SU-DHL-6 (cell line): Measurements from ENCODE around the gene ADARB2.

Experiments used
- H2AFZ ChIP-seq: fragments of 200-600 bp; sonication (generic); 2 replicates; pipeline ENCODE4 v1.6.1; 2014; ENCODE audit warnings: low read depth, mild to moderate bottlenecking, moderate library complexity, mixed read lengths, antibody characterized with exemption, low read length; ENCODE audit not compliant: severe bottlenecking
- H3F3A ChIP-seq: fragments of 200-600 bp; shearing (Covaris generic); 2 replicates; pipeline ENCODE4 v1.6.0; 2016; ENCODE audit warnings: antibody characterized with exemption, mild to moderate bottlenecking; ENCODE audit not compliant: insufficient read depth
- H3K27ac ChIP-seq: fragments of 200-600 bp; sonication (generic); 2 replicates; pipeline ENCODE4 v1.5.1; 2016; ENCODE audit warnings: low read depth, mild to moderate bottlenecking, low read length, moderate library complexity, mixed read lengths
- H3K27me3 ChIP-seq: fragments of 200-600 bp; sonication (generic), shearing (Covaris generic); 2 replicates; pipeline ENCODE4 v1.6.0; 2014; ENCODE audit warnings: mild to moderate bottlenecking, low read length
- H3K36me3 ChIP-seq: fragments of 200-600 bp; sonication (generic); 2 replicates; pipeline ENCODE4 v1.6.1; 2014; ENCODE audit warnings: mild to moderate bottlenecking, low read length, mixed read lengths
- H3K4me2 ChIP-seq: fragments of 300-600, 200-600 bp; shearing (Covaris generic), sonication (generic); 2 replicates; pipeline ENCODE4 v1.6.0; 2014; ENCODE audit warnings: low read length, low read depth, mild to moderate bottlenecking; ENCODE audit not compliant: poor library complexity, severe bottlenecking
- H3K4me3 ChIP-seq: fragments of 200-600 bp; sonication (generic); 2 replicates; pipeline ENCODE4 v1.5.1; 2014; ENCODE audit warnings: antibody characterized with exemption, low read length, mild to moderate bottlenecking, mixed read lengths; ENCODE audit not compliant: insufficient read depth, poor library complexity, severe bottlenecking
- H3K79me2 ChIP-seq: fragments of 200-600 bp; sonication (generic); 2 replicates; pipeline ENCODE4 v1.6.1; 2014; ENCODE audit warnings: mild to moderate bottlenecking, low read length, moderate library complexity; ENCODE audit not compliant: insufficient read depth
- H3K9ac ChIP-seq: fragments of 200-600 bp; sonication (generic); 2 replicates; pipeline ENCODE4 v1.7.0; 2014; ENCODE audit warnings: mild to moderate bottlenecking, low read length
- H3K9me2 ChIP-seq: fragments of 200-600 bp; sonication (generic); replicated peaks from 2 replicates; pipeline ENCODE4 v1.6.1; 2014; ENCODE audit warnings: low read length; ENCODE audit not compliant: insufficient read depth
- H3K9me3 ChIP-seq: fragments of 200-600 bp; sonication (generic); 2 replicates; pipeline ENCODE4 v1.6.1; 2014; ENCODE audit warnings: low read length, mixed read lengths; ENCODE audit not compliant: insufficient read depth
- H4K20me1 ChIP-seq: fragments of 200-600 bp; sonication (generic); 2 replicates; pipeline ENCODE4 v1.6.1; 2014; ENCODE audit warnings: low read depth, mild to moderate bottlenecking, antibody characterized with exemption, low read length, moderate library complexity, mixed read lengths
- EZH2phosphoT487 ChIP-seq: fragments of 200-600 bp; sonication (generic), shearing (Covaris generic); conservative IDR thresholded peaks from 2 replicates; pipeline ENCODE4 v1.6.1; 2018; ENCODE audit warnings: mild to moderate bottlenecking, antibody characterized with exemption, low read length, moderate library complexity, mixed read lengths
- TF ChIP-seq, protein P1 (sequence below): fragments of 200-600 bp; sonication (generic); IDR thresholded peaks from one replicate; pipeline ENCODE4 v1.5.1; 2017; ENCODE audit warnings: antibody characterized with exemption, mild to moderate bottlenecking, low read length, moderate library complexity; ENCODE audit not compliant: insufficient read depth, poor library complexity, severe bottlenecking

ADARB2 gene

DNA sequence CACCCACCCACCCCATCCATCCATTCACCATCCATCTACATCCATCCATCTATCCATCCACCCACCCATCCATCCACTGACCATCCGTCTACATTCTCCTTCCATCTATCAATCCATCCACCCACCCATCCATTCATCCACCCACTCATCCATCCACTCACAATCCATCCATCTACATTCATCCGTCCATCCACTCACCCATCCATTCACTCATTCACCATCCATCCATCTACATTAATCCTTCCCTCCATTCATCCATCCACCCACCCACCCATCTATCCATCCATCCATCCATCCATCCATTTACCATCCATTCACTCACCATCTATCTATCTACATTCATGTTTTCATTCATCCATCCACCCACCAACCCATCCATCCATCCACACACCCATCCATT, 292.5 kb downstream of the ADARB2 start:
- Histone ChIP-seq H3K4me2 (no peak overlapping the region), H3F3A (no peaks in the 10 kb centered on the region), H3K27ac (no peak overlapping the region), H2AFZ (no peak overlapping the region), H3K9me2 (no peaks in the 10 kb centered on the region), H3K79me2 (no peaks in the 10 kb centered on the region), H3K27me3 (no peaks in the 10 kb centered on the region), H3K4me3 (no peak overlapping the region), H3K9me3 (no peaks in the 10 kb centered on the region), H3K36me3 (no peaks in the 10 kb centered on the region), H3K9ac (no peak overlapping the region), H4K20me1 (no peaks in the 10 kb centered on the region)
- no peak for TF ChIP-seq EZH2phosphoT487
- TF ChIP-seq, protein P1, sequence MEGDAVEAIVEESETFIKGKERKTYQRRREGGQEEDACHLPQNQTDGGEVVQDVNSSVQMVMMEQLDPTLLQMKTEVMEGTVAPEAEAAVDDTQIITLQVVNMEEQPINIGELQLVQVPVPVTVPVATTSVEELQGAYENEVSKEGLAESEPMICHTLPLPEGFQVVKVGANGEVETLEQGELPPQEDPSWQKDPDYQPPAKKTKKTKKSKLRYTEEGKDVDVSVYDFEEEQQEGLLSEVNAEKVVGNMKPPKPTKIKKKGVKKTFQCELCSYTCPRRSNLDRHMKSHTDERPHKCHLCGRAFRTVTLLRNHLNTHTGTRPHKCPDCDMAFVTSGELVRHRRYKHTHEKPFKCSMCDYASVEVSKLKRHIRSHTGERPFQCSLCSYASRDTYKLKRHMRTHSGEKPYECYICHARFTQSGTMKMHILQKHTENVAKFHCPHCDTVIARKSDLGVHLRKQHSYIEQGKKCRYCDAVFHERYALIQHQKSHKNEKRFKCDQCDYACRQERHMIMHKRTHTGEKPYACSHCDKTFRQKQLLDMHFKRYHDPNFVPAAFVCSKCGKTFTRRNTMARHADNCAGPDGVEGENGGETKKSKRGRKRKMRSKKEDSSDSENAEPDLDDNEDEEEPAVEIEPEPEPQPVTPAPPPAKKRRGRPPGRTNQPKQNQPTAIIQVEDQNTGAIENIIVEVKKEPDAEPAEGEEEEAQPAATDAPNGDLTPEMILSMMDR, result no peak

DNA sequence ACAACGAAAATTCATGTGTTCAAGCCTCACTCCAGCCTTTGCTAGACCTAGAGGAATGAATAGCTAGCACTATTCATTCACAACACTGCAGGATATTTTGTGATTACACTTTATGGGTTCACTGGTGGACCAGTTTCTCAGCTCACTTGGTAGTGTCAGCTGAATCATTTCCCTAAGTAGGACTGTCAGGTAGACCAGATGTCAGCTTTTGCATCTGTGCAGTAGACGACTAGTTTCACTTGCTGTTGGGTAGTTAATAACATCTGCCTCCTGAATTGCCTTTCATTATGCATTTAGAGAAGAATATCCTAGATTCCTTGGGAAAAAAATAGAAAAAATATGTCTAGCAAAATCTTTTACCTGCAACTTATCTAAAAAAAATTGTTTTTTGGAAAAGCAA, 296.4 kb downstream of the ADARB2 start:
- Histone ChIP-seq H3K4me3 (no peak overlapping the region), H3K79me2 (no peaks in the 10 kb centered on the region), H4K20me1 (no peaks in the 10 kb centered on the region), H3K9me3 (no peaks in the 10 kb centered on the region), H3K36me3 (no peaks in the 10 kb centered on the region), H3K9me2 (no peaks in the 10 kb centered on the region), H3K9ac (no peak overlapping the region), H3K27me3 (no peaks in the 10 kb centered on the region), H2AFZ (no peak overlapping the region), H3K27ac (no peak overlapping the region), H3K4me2 (no peak overlapping the region), H3F3A (no peaks in the 10 kb centered on the region)
- TF ChIP-seq EZH2phosphoT487, result no peak
- TF ChIP-seq, protein P1, result no peak

DNA sequence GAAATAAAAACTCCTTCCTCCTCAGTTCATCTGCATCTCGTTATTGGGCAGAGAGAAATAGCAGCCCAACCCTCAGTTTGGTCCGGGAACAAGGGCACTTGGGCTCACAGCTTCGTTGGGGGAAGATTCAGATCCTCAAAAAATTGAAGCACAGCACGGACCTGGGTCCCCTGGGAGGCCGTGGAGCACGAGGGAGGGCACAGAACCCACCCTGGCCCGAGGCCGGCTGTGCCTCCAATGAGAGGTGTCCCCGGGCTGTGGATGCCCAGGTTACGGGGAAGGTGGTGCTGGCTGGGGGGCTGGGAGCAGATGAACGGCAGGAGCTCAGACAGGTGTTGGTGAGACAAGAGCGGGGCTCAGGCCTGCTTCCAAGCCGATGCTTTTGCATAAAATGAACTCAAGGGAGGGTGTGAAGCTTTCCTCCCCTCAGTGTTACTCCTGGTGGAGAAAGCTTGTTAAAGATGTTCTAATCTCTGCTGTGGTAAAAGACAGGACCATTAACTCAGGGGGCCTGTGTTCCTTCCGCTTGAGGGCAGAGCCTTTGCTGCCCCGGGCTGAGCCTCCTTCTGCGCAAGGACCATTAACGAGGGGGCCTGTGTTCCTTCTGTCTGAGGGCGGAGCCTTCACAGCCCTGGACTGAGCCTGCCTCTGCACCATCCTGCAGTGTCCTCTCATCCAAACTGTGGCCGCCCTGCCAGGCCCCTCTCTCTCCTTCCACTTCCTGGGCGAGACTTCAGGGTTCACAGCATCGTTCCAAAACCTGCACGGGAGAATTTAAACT, 302.2 kb downstream of the ADARB2 start:
- no peak overlapping the region for H3K27ac ChIP-seq
- H3F3A ChIP-seq, result no peaks in the 10 kb centered on the region
- H2AFZ ChIP-seq, result no peak overlapping the region
- no peak overlapping the region for H3K4me2 ChIP-seq
- H3K9ac ChIP-seq, result no peak overlapping the region
- H3K27me3 ChIP-seq, result no peaks in the 10 kb centered on the region
- no peak overlapping the region for H3K4me3 ChIP-seq
- no peaks in the 10 kb centered on the region for H4K20me1 ChIP-seq
- H3K79me2 ChIP-seq, result no peaks in the 10 kb centered on the region
- no peaks in the 10 kb centered on the region for H3K9me3 ChIP-seq
- H3K36me3 ChIP-seq, result no peaks in the 10 kb centered on the region
- no peak for TF ChIP-seq EZH2phosphoT487
- TF ChIP-seq, protein P1, result no peak
- H3K9me2 ChIP-seq, result no peaks in the 10 kb centered on the region
